Gastrocnemius medialis (tissue), 4 donors: ENCODE results near the gene CPA4. TPM values are rescaled to one million over a fixed set of nuclear protein-coding genes. Genes with fewer than 3 reads are reported as not detected.

Experiments used
- ATAC-seq, 2 donors: fragments of 150-250 bp; one replicate each; pipeline ENCODE4 v1.9.1; 2016
- DNase-seq, 2 donors: peaks; one replicate each; pipeline ENCODE4 v3.0.0-alpha.2; 2019
- H3K27ac ChIP-seq, 4 donors: fragments of 200-600 bp; sonication (generic); 1 replicate in 1 of 4; 2 replicates in 3 of 4; pipeline ENCODE4 v1.5.1; 2016 to 2018; ENCODE audit warnings: mild to moderate bottlenecking in 2 of 4, moderate library complexity in 1 of 4
- H3K27me3 ChIP-seq, 3 donors: fragments of 200-600 bp; sonication (generic) in 2 of 3; 1 replicate in 1 of 3; 2 replicates in 2 of 3; pipeline versions ENCODE4 v1.5.1 to v1.6.0; 2016 to 2019; ENCODE audit warnings: mild to moderate bottlenecking in 1 of 3, moderate library complexity in 1 of 3
- H3K36me3 ChIP-seq, 2 donors: fragments of 200-600 bp; sonication (generic) in 1 of 2; one replicate each; pipeline ENCODE4 v1.5.1; 2017 to 2018
- H3K4me1 ChIP-seq, 2 donors: fragments of 200-600 bp; sonication (generic) in 1 of 2; one replicate each; pipeline ENCODE4 v1.5.1; 2016 to 2017; ENCODE audit warnings: mild to moderate bottlenecking in 2 of 2
- H3K4me3 ChIP-seq, 4 donors: fragments of 200-600 bp; sonication (generic) in 3 of 4; 1 replicate in 1 of 4; 2 replicates in 3 of 4; pipeline ENCODE4 v1.5.1; 2016 to 2019; ENCODE audit warnings: mild to moderate bottlenecking in 2 of 4
- H3K9me3 ChIP-seq, 3 donors: fragments of 200-600 bp; sonication (generic) in 2 of 3; 1 replicate in 1 of 3; 2 replicates in 2 of 3; pipeline ENCODE4 v1.5.1; 2016 to 2019
- POLR2A ChIP-seq, 2 donors: fragments of 450-650 bp; IDR thresholded peaks; one replicate each; pipeline ENCODE4 v1.6.1; 2017; ENCODE audit warnings: antibody characterized with exemption in 2 of 2, mild to moderate bottlenecking in 2 of 2, moderate library complexity in 2 of 2
- in situ Hi-C, 4 donors: fragments of 200-750 bp; cut with MboI; loops; one replicate each; pipeline versions ENCODE4 v1.15.0 to v1.8.0; 2017; ENCODE audit warnings: low sequenced_read_pairs in 4 of 4
- intact Hi-C: fragments of 100-400 bp; cut with DNase I; formaldehyde crosslinking; loops from one replicate; pipeline ENCODE4 v1.15.1; 2023; ENCODE audit warnings: low total_unique reads
- total RNA-seq, 4 donors: library from RNA; depleted of rRNA; stranded (reverse); fragments of >200 nt; gene quantifications; one replicate each; pipeline versions ENCODE4 v1.1.0 to v1.2.3, GENCODE V29; 2016
- TF ChIP-seq, protein P1 (sequence below), 5 experiments: fragments of 450-650 bp in 3 of 5; fragments of 200-600 bp in 2 of 5; sonication (generic) in 2 of 5; IDR thresholded peaks in 4 of 5; conservative IDR thresholded peaks in 1 of 5; 1 replicate in 4 of 5; 2 replicates in 1 of 5; pipeline ENCODE4 v1.5.1; 2016 to 2019; ENCODE audit warnings: antibody characterized with exemption in 5 of 5, mild to moderate bottlenecking in 3 of 5, moderate library complexity in 3 of 5

The CPA4 gene
- total RNA-seq, 4 donors from 2014 or later: not detected

DNA sequence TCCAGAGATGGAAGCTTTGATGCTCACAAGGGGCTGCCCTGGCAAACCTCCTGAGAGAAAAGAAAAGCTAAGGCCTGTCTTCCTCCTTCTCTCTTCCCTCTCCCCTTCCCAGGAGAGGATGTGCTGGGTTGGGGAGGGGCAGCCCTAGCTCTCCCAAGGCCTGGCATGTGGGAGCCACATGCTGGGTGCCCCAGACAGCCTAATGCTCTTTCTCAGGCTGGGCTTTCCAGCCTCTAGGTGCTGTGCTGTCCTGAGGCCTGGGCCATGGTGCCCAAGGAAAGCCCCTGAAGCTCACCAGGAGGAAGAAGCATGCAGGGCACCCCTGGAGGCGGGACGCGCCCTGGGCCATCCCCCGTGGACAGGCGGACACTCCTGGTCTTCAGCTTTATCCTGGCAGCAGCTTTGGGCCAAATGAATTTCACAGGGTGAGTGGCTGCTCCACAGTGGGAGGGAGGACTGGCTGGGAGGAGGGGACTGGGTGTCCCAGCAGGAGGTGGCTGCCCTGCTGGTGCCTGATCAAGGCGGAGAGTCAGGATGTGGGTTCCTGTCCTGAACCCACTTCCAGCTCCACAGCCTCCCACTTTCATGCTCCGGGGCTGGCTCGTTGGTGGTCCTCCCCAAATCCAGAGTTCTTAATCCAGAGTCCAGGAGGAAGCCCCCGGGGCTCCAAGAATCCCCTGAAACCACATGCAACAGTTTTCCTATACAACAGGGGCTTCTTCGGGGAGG lies 53.4 kb downstream of the CPA4 start:
- TF ChIP-seq, protein P1, sequence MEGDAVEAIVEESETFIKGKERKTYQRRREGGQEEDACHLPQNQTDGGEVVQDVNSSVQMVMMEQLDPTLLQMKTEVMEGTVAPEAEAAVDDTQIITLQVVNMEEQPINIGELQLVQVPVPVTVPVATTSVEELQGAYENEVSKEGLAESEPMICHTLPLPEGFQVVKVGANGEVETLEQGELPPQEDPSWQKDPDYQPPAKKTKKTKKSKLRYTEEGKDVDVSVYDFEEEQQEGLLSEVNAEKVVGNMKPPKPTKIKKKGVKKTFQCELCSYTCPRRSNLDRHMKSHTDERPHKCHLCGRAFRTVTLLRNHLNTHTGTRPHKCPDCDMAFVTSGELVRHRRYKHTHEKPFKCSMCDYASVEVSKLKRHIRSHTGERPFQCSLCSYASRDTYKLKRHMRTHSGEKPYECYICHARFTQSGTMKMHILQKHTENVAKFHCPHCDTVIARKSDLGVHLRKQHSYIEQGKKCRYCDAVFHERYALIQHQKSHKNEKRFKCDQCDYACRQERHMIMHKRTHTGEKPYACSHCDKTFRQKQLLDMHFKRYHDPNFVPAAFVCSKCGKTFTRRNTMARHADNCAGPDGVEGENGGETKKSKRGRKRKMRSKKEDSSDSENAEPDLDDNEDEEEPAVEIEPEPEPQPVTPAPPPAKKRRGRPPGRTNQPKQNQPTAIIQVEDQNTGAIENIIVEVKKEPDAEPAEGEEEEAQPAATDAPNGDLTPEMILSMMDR (IDR thresholded peaks at IDR 0.05 in 4 of 5, conservative IDR thresholded peaks at IDR 0.05 in 1 of 5): no peak
- Histone ChIP-seq H3K27me3 (peaks cover 0 to 5% (median 0%) of the 10 kb centered on the region in 3 donors), H3K36me3 (no peaks in the 10 kb centered on the region), H3K9me3 (no peaks in the 10 kb centered on the region), H3K4me3 (no peak overlapping the region), H3K4me1 (peaks cover 0 to 3% of the 10 kb centered on the region in 2 donors), H3K27ac (no peak overlapping the region)
- ATAC-seq (no peak), DNase-seq (no peak)
- in situ Hi-C loops (no loop called here), intact Hi-C loops (no loop called here)

DNA sequence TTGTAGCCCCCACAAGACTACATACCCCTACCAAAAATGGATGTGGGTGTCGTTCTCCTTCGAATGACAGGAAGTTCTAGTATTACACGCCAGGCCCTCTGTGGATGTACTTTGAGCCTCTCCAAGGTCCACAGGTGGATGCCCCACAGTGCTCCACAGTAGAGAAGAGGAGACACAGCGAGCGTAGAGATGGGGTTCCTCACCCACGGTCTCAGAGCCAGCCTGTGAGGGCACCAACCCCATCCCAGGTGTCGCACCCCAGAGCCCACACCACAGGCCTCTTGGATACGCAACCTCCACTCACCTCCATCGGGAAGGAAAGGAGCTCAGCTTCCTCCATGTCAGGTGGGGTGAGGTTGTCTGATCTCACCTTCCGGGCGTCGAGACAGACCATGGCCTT lies 54.0 kb downstream of the CPA4 start:
- DNase-seq (no peak), ATAC-seq (no peak)
- H3K27ac ChIP-seq: no peak overlapping the region
- peaks cover 0 to 4% of the 10 kb centered on the region in 2 donors for H3K4me1 ChIP-seq
- no peak overlapping the region for H3K4me3 ChIP-seq
- peaks cover 0 to 10% (median 0%) of the 10 kb centered on the region in 3 donors for H3K27me3 ChIP-seq
- TF ChIP-seq, protein P1 (IDR thresholded peaks at IDR 0.05 in 4 of 5, conservative IDR thresholded peaks at IDR 0.05 in 1 of 5): no peak
- TF ChIP-seq POLR2A (IDR thresholded peaks at IDR 0.05): no peak
- H3K36me3 ChIP-seq: no peaks in the 10 kb centered on the region
- no peaks in the 10 kb centered on the region for H3K9me3 ChIP-seq
- in situ Hi-C loops: no loop called here
- intact Hi-C loops: no loop called here

DNA sequence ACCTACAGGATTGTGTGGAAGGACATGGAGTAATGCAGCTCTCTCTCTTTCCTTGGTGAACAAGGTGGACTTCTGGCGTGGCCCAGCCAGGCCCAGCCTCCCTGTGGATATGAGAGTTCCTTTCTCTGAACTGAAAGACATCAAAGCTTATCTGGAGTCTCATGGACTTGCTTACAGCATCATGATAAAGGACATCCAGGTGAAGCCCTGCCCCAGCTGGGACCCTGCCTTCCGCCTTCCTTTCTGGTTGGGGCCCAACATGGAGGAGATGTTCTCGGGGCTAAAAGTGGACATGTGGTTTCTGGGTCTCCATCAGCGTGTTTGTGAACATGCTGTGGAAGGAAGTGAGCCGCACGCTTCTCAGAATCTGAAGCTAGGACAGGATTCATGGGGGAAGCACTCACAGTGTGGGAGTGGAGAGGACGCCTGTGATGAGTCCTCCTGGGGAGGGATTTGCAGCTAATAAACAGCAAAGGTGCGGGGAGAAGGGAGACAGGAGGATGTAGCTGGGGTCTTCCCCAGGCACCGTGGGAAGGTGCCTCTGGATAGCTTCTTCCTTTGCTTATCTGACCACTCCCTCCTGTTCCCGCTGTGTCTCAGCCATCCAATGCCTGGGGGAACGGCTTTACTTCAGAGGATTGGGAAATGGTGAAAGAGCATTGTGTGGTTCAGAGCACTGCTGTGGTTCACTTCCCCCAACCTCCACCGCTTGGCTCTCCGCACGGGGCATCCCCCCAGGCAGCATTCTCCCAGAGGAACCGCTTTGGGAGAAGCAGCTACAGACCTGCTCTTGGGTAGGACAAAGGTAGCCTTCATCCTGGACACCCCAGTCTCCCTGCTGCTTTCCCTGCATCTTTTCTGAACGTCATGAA lies 57.2 kb downstream of the CPA4 start:
- intact Hi-C loops: loop anchor here (5.0 kb wide), 1 partner anchor 73 kb away; no protein-coding TSS in a partner anchor
- peaks cover 0 to 10% (median 0%) of the 10 kb centered on the region in 3 donors for H3K27me3 ChIP-seq
- ATAC-seq (peak in 1 of 2 donors; percentile 14), DNase-seq (no peak)
- H3K36me3 ChIP-seq: no peaks in the 10 kb centered on the region
- TF ChIP-seq POLR2A (IDR thresholded peaks at IDR 0.05): no peak
- TF ChIP-seq, protein P1 (IDR thresholded peaks at IDR 0.05 in 4 of 5, conservative IDR thresholded peaks at IDR 0.05 in 1 of 5): no peak
- H3K9me3 ChIP-seq: no peaks in the 10 kb centered on the region
- no peak overlapping the region for H3K4me3 ChIP-seq
- peak overlapping the region; percentile 43 to 72 (median 64) for H3K27ac ChIP-seq
- in situ Hi-C loops: no loop called here
- peaks cover 3 to 4% of the 10 kb centered on the region in 2 donors for H3K4me1 ChIP-seq

DNA sequence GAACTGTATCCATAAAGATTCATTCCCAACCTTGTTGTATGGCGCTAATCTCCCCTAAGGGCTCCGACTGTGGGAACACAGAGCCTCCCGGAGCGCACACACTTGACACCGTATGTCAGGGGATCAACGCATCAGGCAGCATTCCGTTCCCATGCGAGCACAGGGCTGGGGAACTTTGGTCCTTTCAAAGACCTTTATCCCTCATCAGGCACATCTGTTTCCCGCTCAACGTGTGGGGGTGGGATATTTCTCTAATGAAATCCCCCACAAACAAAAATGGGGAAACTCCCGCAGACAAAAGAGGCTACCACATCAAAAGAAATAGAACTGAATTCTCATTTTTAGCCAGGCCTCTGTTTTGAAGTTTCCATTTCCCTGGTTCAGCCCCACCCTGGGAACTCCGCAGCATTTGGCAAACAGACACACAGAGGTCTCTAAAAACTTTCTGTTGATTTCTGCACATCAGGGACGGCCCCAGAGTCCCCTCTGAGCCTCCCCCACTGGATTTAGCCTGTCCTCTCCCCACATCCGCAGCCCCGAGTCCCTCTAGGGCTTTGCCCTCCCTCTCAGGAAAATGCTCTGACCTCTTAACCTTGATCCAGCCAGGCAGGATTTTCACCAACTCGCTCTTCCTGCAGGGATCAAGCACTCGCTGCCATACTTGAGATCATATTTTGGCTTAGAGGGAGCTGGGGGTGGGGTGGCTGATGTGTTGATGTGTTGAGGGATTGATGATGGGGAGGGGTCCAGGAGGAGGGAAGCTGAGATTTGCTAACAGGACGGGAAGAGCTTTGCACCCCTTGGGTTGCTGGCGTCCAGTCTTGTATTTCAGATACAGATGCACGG lies 58.2 kb downstream of the CPA4 start:
- TF ChIP-seq, protein P1 (IDR thresholded peaks at IDR 0.05 in 4 of 5, conservative IDR thresholded peaks at IDR 0.05 in 1 of 5): no peak
- no peak for TF ChIP-seq POLR2A (IDR thresholded peaks at IDR 0.05)
- peak in 1 of 2 donors; percentile 18 for ATAC-seq
- Histone ChIP-seq H3K27ac (peak overlapping the region; percentile 43 to 72 (median 64)), H3K4me3 (no peak overlapping the region), H3K4me1 (peaks cover 4 to 10% of the 10 kb centered on the region in 2 donors), H3K9me3 (no peaks in the 10 kb centered on the region), H3K36me3 (no peaks in the 10 kb centered on the region), H3K27me3 (peaks cover 0 to 10% (median 0%) of the 10 kb centered on the region in 3 donors)
- no peak for DNase-seq
- intact Hi-C loops (loop anchor here (5.0 kb wide), 1 partner anchor 74 kb away; no protein-coding TSS in a partner anchor), in situ Hi-C loops (no loop called here)
